ENCODE results near the gene R3HCC1L. TPM values are rescaled to one million over a fixed set of nuclear protein-coding genes. Genes with fewer than 3 reads are reported as not detected.

Gene R3HCC1L
- total RNA-seq, 1 experiment from 2014 or later, result 16.2 TPM

DNA sequence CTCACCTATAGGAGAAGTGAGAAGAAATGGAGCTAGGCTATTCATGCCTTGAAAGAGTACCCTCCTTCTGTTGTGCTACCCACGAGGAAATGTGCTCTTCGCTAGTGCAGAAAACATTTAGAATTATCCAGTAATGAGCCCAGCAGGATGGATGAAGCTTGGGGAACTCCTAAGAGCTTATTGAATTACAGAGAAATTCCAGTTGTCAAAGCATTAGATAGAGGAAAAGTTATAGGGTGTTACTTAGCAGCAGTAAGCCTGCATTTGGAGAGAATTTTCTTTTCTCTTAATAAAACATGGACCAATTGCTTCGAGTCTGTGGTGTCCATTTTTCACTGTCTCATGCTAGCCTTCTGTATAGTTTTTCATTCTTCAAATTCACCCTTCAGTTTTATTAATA lies 5.0 kb downstream of the R3HCC1L start:
- POLR2A ChIA-PET (ENCODE audit: low non-redundant PET), result no interaction called here
- intact Hi-C loops (cut with micrococcal nuclease; ENCODE audit: unreplicated experiment), result no loop called here
- Histone ChIP-seq H3K27me3 (replicated peaks; ENCODE audit: insufficient read depth, low read depth, low read length, poor library complexity) (no peaks in the 10 kb centered on the region), H3K4me1 (ENCODE audit: insufficient read depth, low read length, poor library complexity, severe bottlenecking) (no peaks in the 10 kb centered on the region), H3K9me3 (ENCODE audit: low read depth, low read length, poor library complexity, severe bottlenecking) (no peaks in the 10 kb centered on the region), H3K36me3 (ENCODE audit: insufficient read depth, low read length, poor library complexity, severe bottlenecking) (no peaks in the 10 kb centered on the region), H3K27ac (ENCODE audit: low read depth, low read length, poor library complexity, severe bottlenecking) (no peak overlapping the region), H3K4me3 (ENCODE audit: low read depth, low read length, poor library complexity, severe bottlenecking) (no peak overlapping the region)
- TF ChIP-seq, protein P1, sequence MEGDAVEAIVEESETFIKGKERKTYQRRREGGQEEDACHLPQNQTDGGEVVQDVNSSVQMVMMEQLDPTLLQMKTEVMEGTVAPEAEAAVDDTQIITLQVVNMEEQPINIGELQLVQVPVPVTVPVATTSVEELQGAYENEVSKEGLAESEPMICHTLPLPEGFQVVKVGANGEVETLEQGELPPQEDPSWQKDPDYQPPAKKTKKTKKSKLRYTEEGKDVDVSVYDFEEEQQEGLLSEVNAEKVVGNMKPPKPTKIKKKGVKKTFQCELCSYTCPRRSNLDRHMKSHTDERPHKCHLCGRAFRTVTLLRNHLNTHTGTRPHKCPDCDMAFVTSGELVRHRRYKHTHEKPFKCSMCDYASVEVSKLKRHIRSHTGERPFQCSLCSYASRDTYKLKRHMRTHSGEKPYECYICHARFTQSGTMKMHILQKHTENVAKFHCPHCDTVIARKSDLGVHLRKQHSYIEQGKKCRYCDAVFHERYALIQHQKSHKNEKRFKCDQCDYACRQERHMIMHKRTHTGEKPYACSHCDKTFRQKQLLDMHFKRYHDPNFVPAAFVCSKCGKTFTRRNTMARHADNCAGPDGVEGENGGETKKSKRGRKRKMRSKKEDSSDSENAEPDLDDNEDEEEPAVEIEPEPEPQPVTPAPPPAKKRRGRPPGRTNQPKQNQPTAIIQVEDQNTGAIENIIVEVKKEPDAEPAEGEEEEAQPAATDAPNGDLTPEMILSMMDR (conservative IDR thresholded peaks at IDR 0.05; ENCODE audit: low read depth, low read length), result no peak
- no peak for TF ChIP-seq EZH2 (IDR thresholded peaks at IDR 0.05; ENCODE audit: borderline replicate concordance, low read depth, low read length, poor library complexity, severe bottlenecking)
- BruUV-seq (replicated peaks), result no TSS peak
- CTCF ChIA-PET, result no interaction called here
- DNase-seq (ENCODE audit: low spot score), result no peak

- Histone ChIP-seq H3K27me3 (replicated peaks; ENCODE audit: insufficient read depth, low read depth, low read length, poor library complexity) (no peaks in the 10 kb centered on the region), H3K36me3 (ENCODE audit: insufficient read depth, low read length, poor library complexity, severe bottlenecking) (no peaks in the 10 kb centered on the region), H3K4me3 (ENCODE audit: low read depth, low read length, poor library complexity, severe bottlenecking) (no peak overlapping the region), H3K9me3 (ENCODE audit: low read depth, low read length, poor library complexity, severe bottlenecking) (peaks cover 3% of the 10 kb centered on the region), H3K4me1 (ENCODE audit: insufficient read depth, low read length, poor library complexity, severe bottlenecking) (no peaks in the 10 kb centered on the region), H3K27ac (ENCODE audit: low read depth, low read length, poor library complexity, severe bottlenecking) (no peak overlapping the region)
- ChIA-PET CTCF (no interaction called here), POLR2A (ENCODE audit: low non-redundant PET) (no interaction called here)
- intact Hi-C loops (cut with micrococcal nuclease; ENCODE audit: unreplicated experiment), result no loop called here
- no peak for DNase-seq (ENCODE audit: low spot score)
- TF ChIP-seq, protein P1 (conservative IDR thresholded peaks at IDR 0.05; ENCODE audit: low read depth, low read length), result no peak
- no peak for TF ChIP-seq EZH2 (IDR thresholded peaks at IDR 0.05; ENCODE audit: borderline replicate concordance, low read depth, low read length, poor library complexity, severe bottlenecking)
- BruUV-seq (replicated peaks), result no TSS peak
Measured at GRCh38 chr10:98141484-98142073, 7.1 kb downstream of the R3HCC1L start.

- ChIA-PET CTCF (no interaction called here), POLR2A (ENCODE audit: low non-redundant PET) (no interaction called here)
- no peak for DNase-seq (ENCODE audit: low spot score)
- H3K27me3 ChIP-seq (replicated peaks; ENCODE audit: insufficient read depth, low read depth, low read length, poor library complexity), result no peaks in the 10 kb centered on the region
- H3K4me1 ChIP-seq (ENCODE audit: insufficient read depth, low read length, poor library complexity, severe bottlenecking), result no peaks in the 10 kb centered on the region
- BruUV-seq (replicated peaks), result no TSS peak
- no peak overlapping the region for H3K4me3 ChIP-seq (ENCODE audit: low read depth, low read length, poor library complexity, severe bottlenecking)
- H3K27ac ChIP-seq (ENCODE audit: low read depth, low read length, poor library complexity, severe bottlenecking), result no peak overlapping the region
- intact Hi-C loops (cut with micrococcal nuclease; ENCODE audit: unreplicated experiment), result no loop called here
- H3K36me3 ChIP-seq (ENCODE audit: insufficient read depth, low read length, poor library complexity, severe bottlenecking), result no peaks in the 10 kb centered on the region
- no peak for TF ChIP-seq EZH2 (IDR thresholded peaks at IDR 0.05; ENCODE audit: borderline replicate concordance, low read depth, low read length, poor library complexity, severe bottlenecking)
- TF ChIP-seq, protein P1 (conservative IDR thresholded peaks at IDR 0.05; ENCODE audit: low read depth, low read length), result no peak
- H3K9me3 ChIP-seq (ENCODE audit: low read depth, low read length, poor library complexity, severe bottlenecking), result peaks cover 21% of the 10 kb centered on the region
Measured at GRCh38 chr10:98144985-98145384, 10.5 kb downstream of the R3HCC1L start.

All from A673 (cell line).